GM19324 (cell line): Measurements from ENCODE around the gene AADACL3.
"Not testable (repeated sequence)": the region's sequence is repeated elsewhere in the genome, so short reads cannot be mapped to it uniquely, and the experiment has no call there.

ENCODE experiments used
- ATAC-seq: cut with Tn5 transposase; IDR thresholded peaks from one replicate; pipeline ENCODE4 v1.9.1; 2021; ENCODE audit warnings: mild to moderate bottlenecking, moderate library complexity; ENCODE audit not compliant: unreplicated experiment, low FRiP score

The AADACL3 gene, protein sequence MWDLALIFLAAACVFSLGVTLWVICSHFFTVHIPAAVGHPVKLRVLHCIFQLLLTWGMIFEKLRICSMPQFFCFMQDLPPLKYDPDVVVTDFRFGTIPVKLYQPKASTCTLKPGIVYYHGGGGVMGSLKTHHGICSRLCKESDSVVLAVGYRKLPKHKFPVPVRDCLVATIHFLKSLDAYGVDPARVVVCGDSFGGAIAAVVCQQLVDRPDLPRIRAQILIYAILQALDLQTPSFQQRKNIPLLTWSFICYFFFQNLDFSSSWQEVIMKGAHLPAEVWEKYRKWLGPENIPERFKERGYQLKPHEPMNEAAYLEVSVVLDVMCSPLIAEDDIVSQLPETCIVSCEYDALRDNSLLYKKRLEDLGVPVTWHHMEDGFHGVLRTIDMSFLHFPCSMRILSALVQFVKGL

DNA sequence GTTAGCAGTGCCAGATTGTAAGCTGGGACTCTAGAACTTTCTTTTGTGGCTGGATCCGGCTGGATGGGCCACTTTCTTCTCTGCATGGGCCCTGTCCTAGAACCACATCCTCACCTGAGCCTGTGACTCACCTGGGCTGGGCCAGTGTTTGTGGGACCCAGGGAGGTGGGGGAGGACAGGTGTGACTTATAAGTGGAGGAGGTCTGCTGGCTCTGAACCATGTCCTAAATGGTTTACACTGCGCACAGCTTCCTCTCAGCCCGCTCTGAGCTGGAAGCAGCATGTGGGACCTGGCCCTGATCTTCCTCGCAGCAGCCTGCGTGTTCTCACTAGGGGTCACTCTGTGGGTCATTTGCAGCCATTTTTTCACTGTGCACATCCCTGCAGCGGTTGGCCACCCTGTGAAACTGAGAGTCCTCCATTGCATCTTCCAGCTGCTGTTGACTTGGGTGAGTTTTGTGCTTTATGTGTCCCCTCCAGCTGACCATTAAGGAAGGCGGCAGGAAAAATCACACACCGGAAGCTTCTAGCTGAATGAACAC is at the start of gene AADACL3:
AADACL3 (plus strand) TSS at position 215 of the 542 bp plus-strand sequence; CDS start at position 282, 67 bp downstream.
- ATAC-seq = no peak

DNA sequence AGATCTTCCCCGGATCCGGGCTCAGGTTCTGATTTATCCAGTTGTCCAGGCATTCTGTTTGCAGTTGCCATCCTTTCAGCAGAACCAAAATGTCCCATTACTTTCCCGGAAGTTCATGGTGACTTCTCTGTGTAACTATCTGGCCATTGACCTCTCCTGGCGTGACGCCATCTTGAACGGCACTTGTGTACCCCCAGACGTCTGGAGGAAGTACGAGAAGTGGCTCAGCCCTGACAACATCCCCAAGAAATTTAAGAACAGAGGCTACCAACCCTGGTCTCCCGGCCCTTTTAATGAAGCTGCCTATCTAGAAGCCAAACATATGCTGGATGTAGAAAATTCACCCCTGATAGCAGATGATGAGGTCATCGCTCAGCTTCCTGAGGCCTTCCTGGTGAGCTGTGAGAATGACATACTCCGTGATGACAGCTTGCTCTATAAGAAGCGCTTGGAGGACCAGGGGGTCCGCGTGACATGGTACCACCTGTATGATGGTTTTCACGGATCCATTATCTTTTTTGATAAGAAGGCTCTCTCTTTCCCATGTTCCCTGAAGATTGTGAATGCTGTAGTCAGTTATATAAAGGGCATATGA is 49.7 kb upstream of the AADACL3 start:
- ATAC-seq = no peak

DNA sequence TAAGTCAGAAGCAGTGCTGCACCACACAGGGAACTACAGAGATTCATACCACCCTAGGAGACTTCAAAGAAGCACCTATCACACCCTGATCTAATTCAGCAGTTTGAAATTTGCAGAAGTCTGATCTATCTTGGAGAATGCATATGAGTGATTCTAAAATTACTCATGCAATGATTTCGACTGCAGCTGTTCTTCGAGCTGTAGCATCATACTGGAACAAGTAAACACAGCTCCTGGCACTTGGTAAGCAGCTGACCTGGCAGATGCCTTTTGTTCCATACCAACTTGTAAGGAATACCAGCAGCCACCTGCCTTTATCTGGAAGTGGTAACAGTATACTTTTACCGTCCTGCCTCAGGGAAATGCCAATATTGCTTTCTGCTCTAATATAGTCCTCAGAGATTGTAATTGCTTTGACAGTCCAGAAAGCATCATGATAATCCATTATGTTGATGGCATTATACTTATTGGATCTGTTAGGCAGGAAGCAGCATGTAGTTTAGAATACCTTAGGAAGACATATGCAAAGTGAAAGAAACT is 46.3 kb upstream of the AADACL3 start:
- ATAC-seq = no peak

DNA sequence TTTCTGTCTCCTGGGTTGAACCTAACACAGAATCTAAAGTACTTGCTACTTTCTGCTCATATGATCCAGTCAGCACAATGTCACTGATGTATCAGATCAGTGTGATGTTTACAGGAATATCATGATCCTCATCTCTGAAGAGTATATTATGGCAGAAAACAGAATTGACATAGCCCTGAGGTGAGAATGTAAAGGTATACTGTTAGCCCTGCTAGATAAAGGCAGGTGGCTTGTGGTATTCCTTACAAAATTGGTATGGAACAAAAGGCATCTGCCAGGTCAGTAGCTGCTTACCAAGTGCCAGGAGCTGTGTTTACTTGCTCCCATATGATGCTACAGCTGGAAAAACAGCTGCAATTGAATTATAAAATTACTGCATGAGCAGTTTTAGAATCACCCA is 41.6 kb upstream of the AADACL3 start:
- no peak for ATAC-seq

DNA sequence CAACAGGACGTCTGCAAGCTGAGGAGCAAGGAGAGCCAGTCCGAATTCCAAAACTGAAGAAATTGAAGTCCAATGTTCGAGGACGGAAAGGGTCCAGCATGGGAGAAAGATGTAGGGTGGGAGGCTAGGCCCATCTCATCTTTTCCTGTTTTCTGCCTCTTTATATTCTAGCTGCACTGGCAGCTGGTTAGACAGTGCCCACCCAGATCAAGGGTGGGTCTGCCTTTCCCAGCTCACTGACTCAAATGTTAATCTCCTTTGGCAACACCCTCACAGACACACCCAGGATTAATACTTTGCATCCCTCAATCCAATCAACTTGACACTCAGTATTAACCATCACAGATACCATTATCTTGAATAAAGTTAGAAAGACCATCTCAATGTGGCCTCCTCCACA is 39.8 kb upstream of the AADACL3 start:
- ATAC-seq = not testable (repeated sequence)

DNA sequence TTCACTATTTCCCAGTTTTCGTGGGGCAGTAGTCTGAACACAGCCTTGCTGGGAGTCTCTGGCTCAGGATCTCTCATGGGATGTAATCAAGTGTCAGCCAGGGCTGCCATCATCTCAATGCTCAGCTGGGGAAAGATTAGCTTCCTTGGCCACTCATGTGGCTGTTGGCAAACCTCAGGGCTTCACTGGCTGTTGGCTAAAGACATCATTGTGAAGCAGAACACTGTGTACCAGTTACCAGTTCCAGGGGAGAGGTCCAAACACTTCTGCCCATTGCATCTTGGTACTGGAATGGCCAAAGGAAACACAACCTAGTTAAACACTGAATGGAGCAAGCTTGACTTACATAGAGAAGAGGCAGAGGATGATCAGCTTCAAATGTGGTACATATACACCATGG is 38.3 kb upstream of the AADACL3 start:
- no peak for ATAC-seq

DNA sequence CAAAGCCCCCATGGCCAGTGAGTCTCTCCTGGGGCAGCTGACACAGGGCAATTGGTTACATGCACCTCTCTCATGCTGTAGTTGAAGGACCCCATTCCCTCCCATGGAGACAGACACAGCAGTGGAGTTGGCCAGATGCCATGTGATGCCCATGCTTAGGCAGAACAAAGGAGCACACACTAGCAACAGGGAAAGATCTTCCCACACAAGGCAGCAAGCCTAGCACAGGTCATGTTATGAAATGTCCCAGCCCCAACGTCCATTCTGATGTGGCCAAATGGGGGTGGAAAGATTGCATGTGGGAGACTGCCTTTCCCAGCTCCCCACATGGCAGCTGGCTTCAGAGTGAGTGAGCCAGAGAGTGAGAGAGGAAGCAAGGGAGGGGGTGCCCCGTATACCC is 37.6 kb upstream of the AADACL3 start:
- no peak for ATAC-seq

DNA sequence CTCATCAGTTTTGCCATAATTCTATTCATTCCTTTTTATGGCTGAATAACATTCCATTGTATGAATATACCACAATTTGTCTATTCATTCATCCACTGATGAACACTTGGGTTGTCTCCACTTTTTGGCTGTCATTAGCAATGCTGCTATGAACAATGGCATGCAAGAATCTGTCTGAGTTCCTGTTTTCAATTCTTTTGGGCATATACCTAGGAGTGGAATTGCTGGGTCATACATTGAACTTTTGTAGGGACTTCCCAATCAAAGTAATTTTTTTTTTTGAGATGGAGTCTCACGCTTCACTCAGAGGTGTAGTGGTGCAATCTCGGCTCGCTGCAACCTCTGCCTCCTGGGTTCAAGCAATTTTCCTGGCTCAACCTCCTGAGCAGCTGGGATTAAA is 37.1 kb upstream of the AADACL3 start:
- no peak for ATAC-seq

DNA sequence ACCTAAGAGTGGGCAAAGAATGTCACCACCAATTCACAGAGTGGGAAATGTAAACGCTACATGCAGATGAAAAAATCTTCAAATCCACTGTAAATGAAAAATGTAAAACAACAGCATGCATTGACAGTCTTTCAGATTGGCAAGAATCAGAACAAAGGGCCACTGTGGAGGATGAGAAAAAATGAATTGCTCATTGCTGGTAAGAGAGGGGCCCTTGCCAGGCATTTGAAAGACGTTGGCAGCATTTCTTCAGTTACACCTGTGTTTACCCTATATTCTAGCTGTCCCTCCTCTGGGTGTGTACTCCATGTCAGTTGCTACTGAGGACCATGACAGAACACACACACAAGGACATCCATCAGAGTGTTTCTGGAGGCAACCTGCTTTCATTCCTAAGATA is 25.8 kb upstream of the AADACL3 start:
- no peak for ATAC-seq

DNA sequence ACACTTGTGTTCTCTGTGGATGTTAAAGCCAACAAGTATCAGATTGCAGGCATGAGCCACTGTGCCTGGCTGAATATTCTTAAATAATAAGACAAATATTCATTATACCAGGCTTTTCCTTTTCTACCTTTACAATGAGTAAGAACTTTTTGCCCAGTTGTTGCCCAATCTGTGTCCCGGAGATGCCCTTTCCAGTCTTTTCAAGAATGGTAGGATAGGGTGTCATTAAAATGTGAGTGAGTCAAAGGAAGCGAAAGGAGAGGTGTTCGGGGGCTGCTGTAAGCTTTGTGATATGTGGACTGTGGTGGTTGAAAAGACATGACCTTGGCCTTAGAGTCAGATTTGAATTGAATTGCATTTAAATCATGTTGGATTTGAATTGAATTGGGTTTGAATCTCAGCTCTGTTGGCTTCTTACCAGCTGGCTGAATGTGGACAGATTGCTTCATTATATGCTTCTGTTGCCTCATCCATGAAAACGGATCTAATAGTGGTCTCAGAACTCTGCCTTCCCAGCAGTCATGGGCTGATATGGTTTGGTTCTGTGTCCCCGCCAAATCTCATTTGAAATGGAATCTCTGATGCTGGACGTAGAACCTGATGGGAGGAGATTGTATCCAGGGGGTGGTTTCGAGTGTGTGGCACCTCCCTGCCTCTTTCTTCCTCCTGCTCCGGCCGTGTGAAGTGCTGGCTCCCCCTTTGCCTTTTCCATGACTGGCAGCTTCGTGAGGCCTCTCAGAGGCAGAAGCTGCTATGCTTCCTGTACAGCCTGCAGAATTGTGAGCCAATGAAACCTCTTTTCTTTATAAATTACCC is 22.7 kb upstream of the AADACL3 start:
- ATAC-seq = no peak

DNA sequence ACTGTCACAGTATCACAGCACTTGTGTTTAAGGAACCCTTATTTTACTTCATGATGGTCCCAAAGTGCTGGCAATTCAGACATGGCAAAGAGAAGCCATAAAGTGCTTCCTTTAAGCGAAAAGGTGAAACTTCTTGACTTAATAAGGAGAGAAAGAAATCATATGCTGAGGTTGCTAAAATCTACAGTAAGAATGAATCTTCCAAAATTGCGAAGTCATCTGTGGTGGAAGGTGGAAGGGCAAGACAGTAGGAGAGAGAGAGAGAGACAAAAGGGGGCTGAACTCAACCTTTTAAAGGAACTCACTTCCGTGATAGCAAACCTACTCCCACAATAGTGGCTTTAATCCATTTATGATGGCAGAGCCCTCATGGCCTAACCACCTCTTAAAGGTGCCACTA is 19.3 kb upstream of the AADACL3 start:
- no peak for ATAC-seq

DNA sequence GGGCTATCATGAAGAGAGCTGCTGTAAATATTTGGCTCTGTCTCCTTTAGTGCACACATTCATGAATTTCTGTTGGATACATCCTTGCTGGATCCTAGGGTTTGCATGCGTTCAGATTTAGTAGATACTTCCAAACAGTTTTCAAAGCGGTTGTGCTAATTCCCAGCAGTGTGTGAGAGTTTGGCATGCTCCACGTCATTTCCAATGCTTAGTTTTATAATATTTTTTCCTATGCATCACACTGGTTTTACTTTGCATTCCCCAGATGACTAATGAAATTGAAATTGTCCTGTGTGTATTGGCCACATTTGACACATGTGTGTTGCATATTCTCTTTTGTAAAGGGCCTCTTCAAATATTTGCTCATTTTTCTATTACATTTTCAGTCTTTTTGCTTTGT is 18.5 kb upstream of the AADACL3 start:
- no peak for ATAC-seq

DNA sequence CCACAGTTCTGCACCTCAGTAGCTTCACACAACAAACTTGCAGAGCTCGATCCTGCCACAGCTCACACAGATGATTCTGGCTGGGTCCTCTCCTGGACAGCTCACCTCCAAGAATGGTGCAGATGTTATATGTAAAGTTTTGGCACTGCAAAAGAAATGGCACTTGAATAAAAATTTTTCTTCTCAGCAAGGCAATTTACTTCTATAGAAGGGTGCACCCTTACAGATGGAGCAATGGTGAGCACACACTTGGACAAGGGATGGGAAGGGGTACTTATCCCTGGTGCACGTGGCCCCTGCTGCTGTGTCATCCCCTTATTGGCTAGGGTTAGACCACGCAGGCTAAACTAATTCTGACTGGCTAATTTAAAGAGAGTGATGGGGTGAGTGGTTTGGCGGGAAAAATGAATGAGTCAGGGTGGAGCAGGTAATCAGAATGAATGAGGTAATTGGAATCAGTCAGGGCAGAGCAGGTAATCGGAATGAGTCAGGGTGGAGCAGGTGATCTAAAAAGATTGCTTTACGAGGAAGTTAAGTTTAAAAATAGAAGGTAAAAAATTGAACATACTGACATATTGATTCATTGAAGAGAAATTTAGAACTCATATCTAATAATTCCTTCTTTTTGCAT is 12.0 kb upstream of the AADACL3 start:
- no peak for ATAC-seq

DNA sequence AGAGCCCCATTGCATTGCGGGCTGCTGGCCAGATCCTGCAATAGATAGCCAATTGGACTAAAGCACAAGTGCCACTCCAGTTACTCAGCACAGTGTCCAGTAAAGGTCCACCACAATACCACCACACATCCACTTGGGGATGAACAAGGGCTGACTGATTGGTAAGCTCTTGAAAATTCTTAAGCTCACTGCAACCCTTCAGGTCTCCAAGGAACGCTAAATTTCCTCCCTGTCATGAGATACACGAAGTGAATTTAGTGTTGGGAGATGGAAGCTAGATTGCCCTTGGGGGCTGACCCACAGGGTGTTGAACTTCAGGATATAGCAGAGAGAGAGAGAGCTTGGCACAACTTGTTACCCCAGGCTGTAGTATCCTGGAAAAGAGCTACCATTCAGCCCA is 9.8 kb upstream of the AADACL3 start:
- ATAC-seq = no peak

DNA sequence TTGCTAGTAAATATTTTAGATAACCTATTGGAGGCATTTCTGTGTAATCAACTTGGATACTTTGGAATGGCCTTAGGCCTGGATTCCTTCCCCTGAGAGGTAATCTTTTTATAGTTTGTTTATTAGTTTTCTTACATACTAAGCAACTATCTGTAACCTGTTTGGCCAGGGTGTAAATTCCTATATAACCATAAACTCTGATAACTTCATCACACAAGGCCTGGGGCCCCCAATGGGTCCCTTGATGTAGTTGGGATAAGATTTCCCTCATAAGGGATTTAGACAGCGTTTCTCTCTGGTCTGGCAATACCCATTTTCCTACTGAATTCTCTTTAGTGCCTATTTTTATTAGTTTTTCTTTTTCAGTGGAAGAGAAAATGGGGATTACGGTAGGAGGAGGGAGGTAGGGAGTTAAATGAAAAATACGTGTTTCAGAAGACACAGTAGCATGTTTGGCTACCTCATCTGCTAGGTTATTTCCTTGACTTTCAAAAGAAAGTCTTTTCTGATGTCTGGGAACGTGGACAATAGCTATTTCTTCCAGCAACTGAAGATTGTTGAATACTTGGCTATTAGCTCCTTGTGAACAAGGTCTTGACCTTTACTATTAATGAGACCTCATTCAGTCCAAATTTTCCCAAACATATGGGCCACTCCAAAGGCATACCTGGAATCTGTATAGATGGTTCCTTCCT is 7.4 kb upstream of the AADACL3 start:
- no peak for ATAC-seq

DNA sequence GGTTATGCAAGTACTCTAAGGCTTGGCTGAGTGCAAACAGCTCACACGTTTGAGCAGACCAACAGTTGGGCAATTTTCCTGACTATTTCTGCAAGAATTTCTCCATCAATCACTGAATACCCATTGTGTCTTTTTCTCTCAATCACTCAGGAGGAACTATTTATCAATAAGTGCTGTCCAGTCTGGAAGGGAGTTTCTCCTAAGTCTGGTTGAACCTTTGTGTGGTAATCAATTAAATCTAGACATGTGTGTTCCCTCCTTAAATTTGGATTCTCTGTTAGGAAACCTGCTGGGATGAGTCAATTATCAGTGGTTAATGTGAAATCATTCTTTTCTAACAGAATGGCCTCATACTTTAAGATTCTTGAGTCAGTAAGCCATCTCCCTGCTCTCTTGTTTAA is 6.8 kb upstream of the AADACL3 start:
- no peak for ATAC-seq

DNA sequence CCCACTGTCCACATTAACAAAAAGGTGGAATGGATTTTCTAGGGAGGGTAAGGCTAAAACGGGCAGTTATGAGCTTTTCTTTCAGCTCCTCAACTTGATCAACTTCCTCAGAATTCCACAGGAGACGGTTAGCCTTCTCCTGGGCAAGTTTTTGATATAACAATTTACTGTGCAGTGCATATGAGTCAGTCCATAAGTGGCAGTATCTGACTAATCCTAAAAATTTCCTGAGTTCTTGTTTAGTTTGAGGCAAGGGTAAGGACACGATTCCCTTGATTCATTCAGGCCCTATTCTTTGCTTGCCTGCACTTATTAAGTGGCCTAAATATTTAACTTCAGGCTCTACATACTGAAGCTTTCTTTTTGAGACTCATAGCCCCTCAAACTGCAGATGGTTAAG is 6.2 kb upstream of the AADACL3 start:
- no peak for ATAC-seq

DNA sequence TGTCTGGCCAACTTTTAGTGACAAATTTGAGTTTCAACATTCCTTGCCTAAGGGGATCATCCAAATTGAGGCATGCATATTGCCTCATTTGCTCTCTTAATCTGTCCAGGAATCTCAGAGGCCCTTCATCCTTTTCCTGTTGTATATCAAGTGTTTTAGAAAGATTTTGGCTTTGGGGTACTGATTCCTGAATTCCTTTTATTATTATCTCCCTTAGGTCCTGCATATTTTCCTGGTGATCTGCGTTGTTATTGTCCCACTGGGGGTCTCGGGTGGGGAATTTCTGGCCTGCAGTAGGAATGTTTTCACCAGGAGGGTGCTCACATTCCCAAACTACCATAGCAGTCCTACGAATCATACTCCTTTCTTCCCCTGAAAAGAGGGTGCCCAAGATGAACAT is 4.4 kb upstream of the AADACL3 start:
- no peak for ATAC-seq

DNA sequence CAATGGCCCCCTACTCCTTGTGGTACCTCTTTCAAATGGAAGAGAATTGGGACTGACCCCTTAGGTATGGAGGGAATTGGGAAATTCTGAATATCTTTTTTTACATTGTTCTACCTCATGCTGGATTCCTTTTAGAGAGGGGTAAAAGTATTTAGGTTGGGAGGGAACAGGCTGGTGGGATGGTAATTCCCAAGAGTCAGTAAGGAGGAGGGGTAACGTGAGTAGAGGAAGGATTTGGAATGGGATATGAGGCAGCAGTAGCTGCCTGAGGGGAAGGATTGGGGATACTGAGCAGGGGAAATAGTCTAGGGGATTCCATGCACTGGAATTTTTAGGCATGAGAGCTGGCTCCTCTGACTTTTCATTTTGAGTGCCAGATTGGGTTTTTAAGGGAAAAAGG is 3.8 kb upstream of the AADACL3 start:
- no peak for ATAC-seq

DNA sequence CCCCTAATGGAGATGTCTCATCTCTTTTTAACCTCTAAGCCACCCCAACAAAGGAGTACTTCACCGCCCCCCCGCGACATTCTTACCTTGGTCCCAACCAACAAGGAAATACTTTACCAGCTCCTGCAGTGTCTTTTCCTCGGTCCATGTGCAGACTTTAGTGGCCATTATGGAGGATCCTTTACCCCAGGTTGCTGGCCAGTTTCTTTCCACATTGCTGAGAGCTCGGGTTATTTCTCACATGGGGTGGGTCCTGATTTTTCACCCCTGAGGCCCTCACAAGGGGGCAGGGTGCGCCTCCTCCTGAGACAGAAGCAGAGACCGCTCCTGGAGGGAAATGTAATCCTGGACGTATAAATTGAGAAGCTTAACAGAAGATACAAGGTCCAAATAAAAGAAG is 3.0 kb upstream of the AADACL3 start:
- ATAC-seq = no peak
